SK-N-SH (cell line): ENCODE results near the gene LYPD8.

Experiments
- CTCF ChIP-seq: fragments of 200-600 bp; sonication (generic); IDR thresholded peaks from 2 replicates; pipeline ENCODE4 v1.6.1; 2017; ENCODE audit warnings: antibody characterized with exemption, mild to moderate bottlenecking, moderate library complexity
- FOSL2 ChIP-seq: IDR thresholded peaks from 2 replicates; pipeline ENCODE4 v1.4.0; 2012; ENCODE audit warnings: low read depth, mild to moderate bottlenecking, moderate library complexity, borderline replicate concordance
- NRF1 ChIP-seq: IDR thresholded peaks from 2 replicates; pipeline ENCODE4 v1.6.1; 2012; ENCODE audit warnings: low read depth, mild to moderate bottlenecking, low read length
- POLR2AphosphoS5 ChIP-seq: IDR thresholded peaks from 2 replicates; pipeline ENCODE4 v1.6.1; 2012; ENCODE audit warnings: low read depth, low read length
- USF2 ChIP-seq: fragments of 150-350 bp; IDR thresholded peaks from 2 replicates; pipeline ENCODE4 v1.6.1; 2017; ENCODE audit warnings: antibody characterized with exemption, low read length, low read depth, borderline replicate concordance

- TF ChIP-seq FOSL2: no peak
- TF ChIP-seq CTCF: no peak
- TF ChIP-seq USF2: no peak
- TF ChIP-seq NRF1: no peak
- no peak for TF ChIP-seq POLR2AphosphoS5
Observed at GRCh38 chr1:248757784-248758195, 2.2 kb upstream of the LYPD8 start.
